H9 (cell line): ENCODE data around the gene ITPK1. TPM values are rescaled to one million over a fixed set of nuclear protein-coding genes. Genes with fewer than 3 reads are reported as not detected.

ENCODE experiments used
- DNase-seq: peaks from one replicate; pipeline ENCODE4 v3.0.0-alpha.2; 2017
- H2AFZ ChIP-seq: one replicate; pipeline ENCODE4 v1.6.1; 2013; ENCODE audit warnings: mild to moderate bottlenecking, low read length, control low read depth, moderate library complexity
- H2AK5ac ChIP-seq: 2 replicates; pipeline ENCODE4 v1.6.1; 2013; ENCODE audit warnings: low read length, control low read depth, mixed read lengths; ENCODE audit not compliant: insufficient read length
- H2BK120ac ChIP-seq: one replicate; pipeline ENCODE4 v1.6.1; 2013; ENCODE audit warnings: low read depth, mild to moderate bottlenecking, low read length, control low read depth, inconsistent platforms; ENCODE audit not compliant: poor library complexity, severe bottlenecking
- H2BK12ac ChIP-seq: 2 replicates; pipeline ENCODE4 v1.6.1; 2013; ENCODE audit warnings: low read length, control low read depth, mixed read lengths, low read depth; ENCODE audit not compliant: insufficient read length
- H2BK15ac ChIP-seq: 2 replicates; pipeline ENCODE4 v1.6.1; 2013; ENCODE audit warnings: low read depth, low read length, control low read depth
- H2BK20ac ChIP-seq: one replicate; pipeline ENCODE4 v1.6.1; 2013; ENCODE audit warnings: low read depth, mild to moderate bottlenecking, low read length, control low read depth, inconsistent platforms; ENCODE audit not compliant: poor library complexity, severe bottlenecking
- H2BK5ac ChIP-seq: 2 replicates; pipeline ENCODE4 v1.6.1; 2013; ENCODE audit warnings: low read length, control low read depth, mixed read lengths; ENCODE audit not compliant: insufficient read length
- H3K14ac ChIP-seq: 2 replicates; pipeline ENCODE4 v1.6.1; 2013; ENCODE audit warnings: low read length, control low read depth; ENCODE audit not compliant: insufficient read depth
- H3K18ac ChIP-seq: 2 replicates; pipeline ENCODE4 v1.6.1; 2013; ENCODE audit warnings: low read depth, mild to moderate bottlenecking, mixed read lengths, low read length, control low read depth; ENCODE audit not compliant: insufficient read length
- H3K23ac ChIP-seq: 2 replicates; pipeline ENCODE4 v1.6.1; 2013; ENCODE audit warnings: low read length, control low read depth, mixed read lengths, low read depth; ENCODE audit not compliant: insufficient read length
- H3K23me2 ChIP-seq: 2 replicates; pipeline ENCODE4 v1.6.1; 2013; ENCODE audit warnings: low read depth, mild to moderate bottlenecking, mixed read lengths, low read length, control low read depth; ENCODE audit not compliant: insufficient read length, poor library complexity, severe bottlenecking
- H3K27ac ChIP-seq: 2 replicates; pipeline ENCODE4 v1.5.1; 2013; ENCODE audit warnings: low read length, control low read depth, mixed read lengths, low read depth; ENCODE audit not compliant: insufficient read length
- H3K27me3 ChIP-seq: 2 replicates; pipeline ENCODE4 v1.6.1; 2013; ENCODE audit warnings: low read length, control low read depth, inconsistent platforms; ENCODE audit not compliant: insufficient read depth
- H3K4ac ChIP-seq: 2 replicates; pipeline ENCODE4 v1.6.1; 2013; ENCODE audit warnings: low read depth, mild to moderate bottlenecking, control low read depth, inconsistent platforms, low read length, moderate library complexity
- H3K4me1 ChIP-seq: 2 replicates; pipeline ENCODE4 v1.6.1; 2013; ENCODE audit warnings: low read length, control low read depth, inconsistent platforms; ENCODE audit not compliant: insufficient read depth
- H3K4me2 ChIP-seq: 2 replicates; pipeline ENCODE4 v1.6.1; 2013; ENCODE audit warnings: low read length, control low read depth, mixed read lengths; ENCODE audit not compliant: insufficient read length, insufficient read depth
- H3K56ac ChIP-seq: 2 replicates; pipeline ENCODE4 v1.6.1; 2013; ENCODE audit warnings: low read depth, mild to moderate bottlenecking, mixed read lengths, low read length, control low read depth; ENCODE audit not compliant: insufficient read length
- H3K79me1 ChIP-seq: 2 replicates; pipeline ENCODE4 v1.6.1; 2013; ENCODE audit warnings: low read depth, mild to moderate bottlenecking, moderate library complexity, low read length, control low read depth, inconsistent platforms; ENCODE audit not compliant: insufficient read depth, poor library complexity, severe bottlenecking
- H3K79me2 ChIP-seq: 2 replicates; pipeline ENCODE4 v1.6.1; 2013; ENCODE audit warnings: low read length, control low read depth, inconsistent platforms; ENCODE audit not compliant: insufficient read depth
- H3K9ac ChIP-seq: 2 replicates; pipeline ENCODE4 v1.6.1; 2013; ENCODE audit warnings: low read length, control low read depth, mixed read lengths; ENCODE audit not compliant: insufficient read length; ENCODE audit errors: extremely low read depth
- H3K9me3 ChIP-seq: one replicate; pipeline ENCODE4 v1.6.1; 2013; ENCODE audit warnings: low read depth, low read length, inconsistent platforms; ENCODE audit not compliant: control insufficient read depth
- H3T11ph ChIP-seq: one replicate; pipeline ENCODE4 v1.6.1; 2013; ENCODE audit warnings: mild to moderate bottlenecking, low read length, control low read depth, inconsistent platforms
- H4K20me1 ChIP-seq: one replicate; pipeline ENCODE4 v1.6.1; 2013; ENCODE audit not compliant: control insufficient read depth, insufficient read length, insufficient read depth
- H4K5ac ChIP-seq: 2 replicates; pipeline ENCODE4 v1.6.1; 2013; ENCODE audit warnings: low read depth, mild to moderate bottlenecking, mixed read lengths, low read length, control low read depth; ENCODE audit not compliant: insufficient read length
- H4K8ac ChIP-seq: replicated peaks from 2 replicates; pipeline ENCODE4 v1.6.1; 2013; ENCODE audit warnings: low read length, control low read depth, mixed read lengths, low read depth; ENCODE audit not compliant: insufficient read length
- H4K91ac ChIP-seq: 2 replicates; pipeline ENCODE4 v1.6.1; 2013; ENCODE audit warnings: low read depth, mild to moderate bottlenecking, moderate library complexity, mixed read lengths, low read length, control low read depth; ENCODE audit not compliant: insufficient read length
- H3K27ac Mint-ChIP-seq, 3 experiments: 2 replicates in 2 of 3; 3 replicates in 1 of 3; pipeline ENCODE4 v1.8.0; 2020 to 2021; ENCODE audit warnings: mixed read lengths in 3 of 3, mild to moderate bottlenecking in 1 of 3, moderate library complexity in 1 of 3
- H3K27me3 Mint-ChIP-seq: 2 replicates; pipeline ENCODE4 v1.8.0; 2021; ENCODE audit warnings: low read depth, mild to moderate bottlenecking, moderate library complexity, mixed read lengths
- H3K36me3 Mint-ChIP-seq, 3 experiments: 2 replicates in 2 of 3; 3 replicates in 1 of 3; pipeline ENCODE4 v1.8.0; 2020 to 2021; ENCODE audit warnings: low read depth in 3 of 3, mixed read lengths in 3 of 3; ENCODE audit not compliant: insufficient read depth in 1 of 3
- H3K4me1 Mint-ChIP-seq, 2 experiments: 2 replicates each; pipeline ENCODE4 v1.8.0; 2020; ENCODE audit warnings: mixed read lengths in 2 of 2
- H3K4me3 Mint-ChIP-seq, 2 experiments: 2 replicates in 1 of 2; 3 replicates in 1 of 2; pipeline ENCODE4 v1.8.0; 2020 to 2021; ENCODE audit warnings: mild to moderate bottlenecking in 2 of 2, mixed read lengths in 2 of 2, moderate library complexity in 1 of 2
- H3K9me3 Mint-ChIP-seq, 2 experiments: 2 replicates in 1 of 2; 3 replicates in 1 of 2; pipeline ENCODE4 v1.8.0; 2020; ENCODE audit warnings: mild to moderate bottlenecking in 2 of 2, mixed read lengths in 2 of 2, moderate library complexity in 1 of 2
- CTCF ChIP-seq: fragments of 200-600 bp; sonication (generic); conservative IDR thresholded peaks from 3 replicates; pipeline ENCODE4 v1.8.0; 2021; ENCODE audit warnings: antibody characterized with exemption, mild to moderate bottlenecking
- WGBS: extraction: QIAGEN DNeasy Blood & Tissue Kit; methylation state at CpG from one replicate; pipeline ENCODE4 v1.1.7; 2013; ENCODE audit warnings: missing lambda C conversion rate, low lambda C conversion rate, mixed read lengths; ENCODE audit not compliant: insufficient read length; ENCODE audit errors: extremely low coverage; 5-methylcytosine and 5-hydroxymethylcytosine counted together
- total RNA-seq: library from RNA; stranded (reverse); gene quantifications from 2 replicates; pipeline ENCODE4 v1.2.1, GENCODE V29; 2021

ITPK1 gene
- total RNA-seq, 1 experiment from 2014 or later = 92.7 TPM

GRCh38 chr14:93092606-93093556, 22.8 kb downstream of the ITPK1 start:
- Histone ChIP-seq H2BK15ac (no peak overlapping the region), H2AFZ (no peak overlapping the region), H4K20me1 (peaks cover 2% of the 10 kb centered on the region), H3K79me1 (peaks cover 5% of the 10 kb centered on the region), H3K4ac (no peak overlapping the region), H4K5ac (no peak overlapping the region), H3K23me2 (no peaks in the 10 kb centered on the region), H4K91ac (no peak overlapping the region), H2BK5ac (no peak overlapping the region), H2BK12ac (no peak overlapping the region), H3K27ac (no peak overlapping the region), H4K8ac (no peak overlapping the region), H2AK5ac (no peak overlapping the region), H3K4me1 (peaks cover 2% of the 10 kb centered on the region; the same call in 1 of the 2 replicates), H2BK120ac (no peak overlapping the region), H3K4me2 (no peak overlapping the region), H3K9ac (no peak overlapping the region), H3K79me2 (peaks cover 38% of the 10 kb centered on the region), H3K56ac (no peak overlapping the region), H3K18ac (no peak overlapping the region), H3K23ac (no peak overlapping the region), H3K14ac (no peak overlapping the region; the same call in 1 of the 2 replicates), H3K9me3 (no peaks in the 10 kb centered on the region), H2BK20ac (no peak overlapping the region), H3T11ph (no peak overlapping the region), H3K27me3 (no peaks in the 10 kb centered on the region)
- Mint-ChIP-seq H3K36me3 (peaks cover 0 to 9% (median 2%) of the 10 kb centered on the region in 3 experiments; a peak in 3 of 7 replicates), H3K4me3 (no peak overlapping the region), H3K27ac (peak overlapping the region; percentile 22 to 84 (median 73); a peak in 4 of 7 replicates), H3K27me3 (no peaks in the 10 kb centered on the region), H3K4me1 (peaks cover 34 to 52% of the 10 kb centered on the region in 2 experiments), H3K9me3 (no peaks in the 10 kb centered on the region)
- no peak for DNase-seq
- no CpG with 5 or more reads among the region's 24 CpGs for WGBS
- TF ChIP-seq CTCF = no peak
